H1 (cell line): Measurements from ENCODE around the gene CAVIN1. TPM values are rescaled to one million over a fixed set of nuclear protein-coding genes. Genes with fewer than 3 reads are reported as not detected.

ENCODE experiments used
- CTCF ChIA-PET: fragments of 300-600 bp; sonication (Branson Sonifier 250); formaldehyde crosslinking; loops from one replicate; lab custom pipeline; 2021; ENCODE audit not compliant: partially characterized antibody; lab: Charles Lee
- POLR2A ChIA-PET: fragments of 300-600 bp; sonication (Branson Sonifier 250); formaldehyde crosslinking; loops from one replicate; lab custom pipeline; 2021; ENCODE audit warnings: inconsistent platforms; ENCODE audit not compliant: partially characterized antibody; lab: Charles Lee
- DNase-seq, 2 experiments: peaks; one replicate each; pipeline versions ENCODE4 v3.0.0 to v3.0.0-alpha.2; 2010 to 2022; ENCODE audit warnings: low spot score in 2 of 2, low read depth in 1 of 2, mixed read lengths in 1 of 2
- FAIRE-seq: peaks from 2 replicates; lab custom pipeline; 2011; peaks lifted over from hg19 to GRCh38; lab: Jason Lieb, UNC
- H2AFZ ChIP-seq: 2 replicates; pipeline ENCODE4 v1.8.1; 2012; ENCODE audit warnings: low read length, inconsistent platforms
- H2AK5ac ChIP-seq: 2 replicates; pipeline ENCODE4 v1.6.1; 2013; ENCODE audit warnings: low read depth, low read length
- H2BK120ac ChIP-seq: replicated peaks from 2 replicates; pipeline ENCODE3; 2013; ENCODE audit warnings: low read depth, low read length, inconsistent platforms
- H2BK12ac ChIP-seq: 2 replicates; pipeline ENCODE4 v1.6.1; 2013; ENCODE audit warnings: low read depth, low read length
- H2BK15ac ChIP-seq: 2 replicates; pipeline ENCODE4 v1.6.1; 2013; ENCODE audit warnings: low read length
- H2BK20ac ChIP-seq: 2 replicates; pipeline ENCODE4 v1.6.1; 2013; ENCODE audit warnings: low read length
- H2BK5ac ChIP-seq: 2 replicates; pipeline ENCODE4 v1.6.1; 2013; ENCODE audit warnings: low read depth, low read length
- H3K14ac ChIP-seq: 2 replicates; pipeline ENCODE4 v1.6.1; 2013; ENCODE audit warnings: inconsistent platforms; ENCODE audit not compliant: insufficient read length
- H3K18ac ChIP-seq: 2 replicates; pipeline ENCODE4 v1.6.1; 2013; ENCODE audit warnings: low read length; ENCODE audit errors: extremely low read depth
- H3K23ac ChIP-seq: 2 replicates; pipeline ENCODE4 v1.6.1; 2013; ENCODE audit warnings: inconsistent platforms; ENCODE audit not compliant: insufficient read length
- H3K23me2 ChIP-seq: 2 replicates; pipeline ENCODE4 v1.6.1; 2013; ENCODE audit warnings: low read depth, low read length
- H3K27ac ChIP-seq: 2 replicates; pipeline ENCODE4 v1.6.1; 2011; ENCODE audit warnings: low read depth, low read length, inconsistent platforms
- H3K27me3 ChIP-seq, 4 experiments: replicated peaks in 1 of 4; 1 replicate in 1 of 4; 2 replicates in 3 of 4; pipeline versions ENCODE4 v1.6.1 to v1.8.1; 2011 to 2013; ENCODE audit warnings: low read length in 3 of 4, mild to moderate bottlenecking in 3 of 4, inconsistent platforms in 2 of 4, mixed read lengths in 2 of 4, moderate library complexity in 1 of 4; ENCODE audit not compliant: control insufficient read depth in 3 of 4, insufficient read depth in 3 of 4; ENCODE audit errors: extremely low read depth in 1 of 4
- H3K36me3 ChIP-seq, 4 experiments: 2 replicates each; pipeline versions ENCODE4 v1.6.1 to v1.8.1; 2011 to 2013; ENCODE audit warnings: mild to moderate bottlenecking in 4 of 4, low read length in 3 of 4, moderate library complexity in 2 of 4, control low read depth in 1 of 4, inconsistent platforms in 1 of 4; ENCODE audit not compliant: insufficient read depth in 4 of 4, control insufficient read depth in 2 of 4
- H3K4ac ChIP-seq: replicated peaks from 2 replicates; pipeline ENCODE3; 2013; ENCODE audit warnings: low read length, low read depth, mixed read lengths, inconsistent platforms; ENCODE audit not compliant: insufficient read length
- H3K4me1 ChIP-seq, 4 experiments: replicated peaks in 1 of 4; 1 replicate in 1 of 4; 2 replicates in 3 of 4; pipeline versions ENCODE4 v1.6.1 to v1.8.1; 2011 to 2013; ENCODE audit warnings: low read length in 3 of 4, inconsistent platforms in 2 of 4, mixed read lengths in 1 of 4; ENCODE audit not compliant: insufficient read depth in 4 of 4, control insufficient read depth in 3 of 4
- H3K4me2 ChIP-seq, 2 experiments: 2 replicates each; pipeline versions ENCODE4 v1.6.1 to v1.8.1; 2011 to 2013; ENCODE audit warnings: low read depth in 2 of 2, low read length in 2 of 2, control low read depth in 1 of 2, inconsistent platforms in 1 of 2, mild to moderate bottlenecking in 1 of 2; ENCODE audit not compliant: insufficient read depth in 1 of 2
- H3K4me3 ChIP-seq, 4 experiments: fragments of 200-600, 300-600 bp in 1 of 4; sonication (generic), shearing (Covaris generic), sonication (Bioruptor Twin) in 1 of 4; 2 replicates each; pipeline versions ENCODE4 v1.5.1 to v1.8.1; 2011 to 2016; ENCODE audit warnings: low read length in 4 of 4, low read depth in 3 of 4, control low read depth in 2 of 4, inconsistent platforms in 2 of 4, mild to moderate bottlenecking in 2 of 4, mixed read lengths in 1 of 4, moderate library complexity in 1 of 4; ENCODE audit not compliant: insufficient read depth in 2 of 4; ENCODE audit errors: extremely low read depth in 1 of 4
- H3K56ac ChIP-seq: replicated peaks from 2 replicates; pipeline ENCODE3; 2013; ENCODE audit warnings: low read depth, mild to moderate bottlenecking, mixed read lengths, low read length, inconsistent platforms; ENCODE audit not compliant: insufficient read length
- H3K79me1 ChIP-seq: 2 replicates; pipeline ENCODE4 v1.6.1; 2013; ENCODE audit warnings: low read depth, low read length, control low read depth
- H3K79me2 ChIP-seq, 2 experiments: 2 replicates each; pipeline versions ENCODE4 v1.6.1 to v1.8.1; 2012 to 2013; ENCODE audit warnings: low read length in 2 of 2, mild to moderate bottlenecking in 2 of 2, inconsistent platforms in 1 of 2; ENCODE audit not compliant: insufficient read depth in 2 of 2, control insufficient read depth in 1 of 2
- H3K9ac ChIP-seq, 4 experiments: replicated peaks in 1 of 4; 1 replicate in 1 of 4; 2 replicates in 3 of 4; pipeline versions ENCODE4 v1.6.1 to v1.8.1; 2011 to 2013; ENCODE audit warnings: low read depth in 3 of 4, low read length in 3 of 4, control low read depth in 2 of 4, mild to moderate bottlenecking in 2 of 4, moderate library complexity in 2 of 4, inconsistent platforms in 1 of 4; ENCODE audit errors: extremely low read depth in 1 of 4
- H3K9me3 ChIP-seq, 2 experiments: 2 replicates each; pipeline versions ENCODE4 v1.6.1 to v1.8.1; 2012 to 2013; ENCODE audit warnings: mild to moderate bottlenecking in 2 of 2, moderate library complexity in 2 of 2, control low read depth in 1 of 2, inconsistent platforms in 1 of 2, low read depth in 1 of 2, low read length in 1 of 2, mixed read lengths in 1 of 2; ENCODE audit not compliant: insufficient read depth in 2 of 2
- H4K20me1 ChIP-seq, 2 experiments: replicated peaks in 1 of 2; 2 replicates each; pipeline versions ENCODE3 to v1.8.1; 2011 to 2013; ENCODE audit warnings: inconsistent platforms in 2 of 2, low read length in 2 of 2, mild to moderate bottlenecking in 1 of 2; ENCODE audit not compliant: insufficient read depth in 2 of 2, control insufficient read depth in 1 of 2
- H4K5ac ChIP-seq: 2 replicates; pipeline ENCODE4 v1.6.1; 2013; ENCODE audit warnings: low read length, low read depth, mixed read lengths, inconsistent platforms; ENCODE audit not compliant: insufficient read length
- H4K8ac ChIP-seq: 2 replicates; pipeline ENCODE4 v1.8.0; 2013; ENCODE audit warnings: mild to moderate bottlenecking, moderate library complexity, low read length, inconsistent platforms; ENCODE audit not compliant: insufficient read depth; ENCODE audit errors: extremely low read depth
- H4K91ac ChIP-seq: replicated peaks from 2 replicates; pipeline ENCODE3; 2013; ENCODE audit warnings: low read length, mixed read lengths, inconsistent platforms; ENCODE audit not compliant: insufficient read length
- ASH2L ChIP-seq: fragments of 200-600, 300-600 bp; sonication (generic); IDR thresholded peaks from one replicate; pipeline ENCODE4 v1.7.1; 2017; ENCODE audit warnings: low read length
- CEBPB ChIP-seq: IDR thresholded peaks from 2 replicates; pipeline ENCODE4 v1.6.1; 2012; ENCODE audit warnings: low read depth, low read length
- CTBP2 ChIP-seq: IDR thresholded peaks from 2 replicates; pipeline ENCODE4 v1.7.0; 2011; ENCODE audit warnings: borderline replicate concordance, mild to moderate bottlenecking, moderate library complexity, mixed read lengths, low read length; ENCODE audit not compliant: insufficient read depth, insufficient read length
- FOSL1 ChIP-seq: IDR thresholded peaks from 2 replicates; pipeline ENCODE4 v1.6.1; 2011; ENCODE audit warnings: mild to moderate bottlenecking, low read depth, low read length, moderate library complexity; ENCODE audit not compliant: insufficient read depth
- HDAC2 ChIP-seq, 2 experiments: fragments of 300-600 bp in 1 of 2; sonication (generic) in 1 of 2; IDR thresholded peaks; 2 replicates each; pipeline ENCODE4 v1.6.1; 2011 to 2012; ENCODE audit warnings: low read depth in 2 of 2, low read length in 2 of 2, mild to moderate bottlenecking in 2 of 2, moderate library complexity in 2 of 2, borderline replicate concordance in 1 of 2, inconsistent platforms in 1 of 2
- NRF1 ChIP-seq: IDR thresholded peaks from 2 replicates; pipeline ENCODE4 v1.6.1; 2011; ENCODE audit warnings: mild to moderate bottlenecking, low read depth, low read length, improper control_type of control experiment
- RNF2 ChIP-seq: fragments of 200-900, 300-1000 bp; sonication (generic); IDR thresholded peaks from 2 replicates; pipeline ENCODE4 v1.7.1; 2016; ENCODE audit warnings: borderline replicate concordance, low read depth, mild to moderate bottlenecking, antibody characterized with exemption, low read length; ENCODE audit not compliant: poor library complexity, severe bottlenecking; ENCODE audit errors: missing control alignments
- SP2 ChIP-seq: IDR thresholded peaks from 2 replicates; pipeline ENCODE4 v1.6.1; 2012; ENCODE audit warnings: mild to moderate bottlenecking, low read length, inconsistent platforms
- YY1 ChIP-seq: IDR thresholded peaks from 2 replicates; pipeline ENCODE4 v1.6.1; 2011; ENCODE audit warnings: low read depth, mild to moderate bottlenecking, low read length
- ZNF274 ChIP-seq: IDR thresholded peaks from 2 replicates; pipeline ENCODE4 v1.7.0; 2012; ENCODE audit warnings: low read length, borderline replicate concordance; ENCODE audit errors: extremely low read depth
- WGBS, 2 experiments: shearing (Covaris generic) in 1 of 2; methylation state at CpG; one replicate each; pipeline versions ENCODE4 v1.1.6 to v1.1.7; 2013 to 2015; ENCODE audit warnings: low lambda C conversion rate in 2 of 2, mixed read lengths in 2 of 2, inconsistent platforms in 1 of 2, low coverage in 1 of 2, missing lambda C conversion rate in 1 of 2; ENCODE audit not compliant: insufficient replicate concordance in 2 of 2, insufficient coverage in 1 of 2, insufficient read length in 1 of 2; ENCODE audit errors: extremely low coverage in 1 of 2, missing lambda C conversion rate in 1 of 2; 5-methylcytosine and 5-hydroxymethylcytosine counted together
- polyA plus RNA-seq, 7 experiments: library from polyadenylated mRNA; depleted of rRNA in 3 of 7; stranded (reverse) in 5 of 7; unstranded in 2 of 7; fragments of >200 nt in 5 of 7; fragments of 200-250 nt in 2 of 7; gene quantifications; 1 replicate in 5 of 7; 2 replicates in 1 of 7; 4 replicates in 1 of 7; pipeline versions ENCODE4 v1.2.1 to v1.2.3, GENCODE V29; 2011 to 2013; ENCODE audit warnings: missing spikeins in 2 of 7, mixed read lengths in 2 of 7
- total RNA-seq: library from RNA; stranded (reverse); fragmentation: NEBNext Ultra II Directional; extraction: Animal tissue kit (Norgen Biotek cat#: 25700); gene quantifications from 2 replicates; pipeline ENCODE4 v1.2.1, GENCODE V29; 2021
- TF ChIP-seq, protein P1 (sequence below): IDR thresholded peaks from 2 replicates; pipeline ENCODE4 v1.6.1; 2011; ENCODE audit warnings: low read length, improper control_type of control experiment

The CAVIN1 gene
- total and polyA plus RNA-seq, 2 of the 8 experiments (the other 6 are each of a cell fraction or from before 2014, with no cell fraction given): 16.2 to 41.6 TPM

DNA sequence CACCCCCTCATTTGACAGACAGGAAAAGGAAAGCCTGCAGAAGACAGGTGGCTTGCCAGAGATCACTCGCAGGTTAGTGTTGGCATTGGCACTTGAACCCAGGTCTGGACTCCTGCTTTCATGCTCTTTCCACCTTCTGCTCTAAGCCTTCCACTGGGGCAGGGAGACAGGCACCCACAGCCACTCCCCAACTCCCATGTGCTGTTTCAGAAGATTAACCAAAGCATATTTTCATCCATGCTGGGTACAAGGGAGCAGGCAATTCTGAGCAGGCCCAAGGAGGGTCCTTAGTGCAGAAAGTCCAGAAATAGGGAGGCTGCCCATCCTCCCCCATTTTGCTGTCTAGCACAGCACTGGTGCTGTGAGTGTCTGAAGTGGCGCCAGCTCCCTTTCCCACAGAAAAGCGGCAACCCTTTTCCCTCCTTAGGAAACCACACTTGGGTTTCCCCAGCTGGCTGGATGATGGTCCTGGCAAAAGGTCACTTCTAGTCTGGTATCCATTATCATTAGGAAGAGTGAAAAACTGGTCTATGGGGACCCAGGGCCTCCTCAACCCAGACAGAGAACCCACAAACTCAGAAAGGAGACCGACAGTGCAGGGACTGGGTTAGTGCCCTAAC is 2.0 kb upstream of the CAVIN1 start:
- Histone ChIP-seq H2AK5ac (no peak overlapping the region), H3K18ac (no peak overlapping the region), H3K4me1 (peaks cover 4 to 13% (median 9%) of the 10 kb centered on the region in 4 experiments), H3K79me1 (peaks cover 3% of the 10 kb centered on the region; the same call in 1 of the 2 replicates), H3K36me3 (no peaks in the 10 kb centered on the region), H3K27me3 (peaks cover 0 to 13% (median 10%) of the 10 kb centered on the region in 4 experiments; a peak in 6 of 7 replicates), H4K5ac (no peak overlapping the region), H2BK5ac (no peak overlapping the region; the same call in 1 of the 2 replicates), H3K56ac (no peak overlapping the region), H3K79me2 (peaks cover 0 to 9% of the 10 kb centered on the region in 2 experiments; a peak in 1 of 4 replicates), H3K4me3 (no peak overlapping the region), H4K20me1 (peaks cover 4 to 8% of the 10 kb centered on the region in 2 experiments), H3K9ac (no peak overlapping the region), H2BK15ac (0 out of 2 replicates have a peak overlapping the region, but pooled peaks have one; percentile 49), H2BK20ac (no peak overlapping the region), H3K23me2 (peaks cover 14% of the 10 kb centered on the region), H2BK12ac (no peak overlapping the region), H3K27ac (no peak overlapping the region), H3K23ac (no peak overlapping the region), H2BK120ac (no peak overlapping the region), H3K14ac (no peak overlapping the region), H4K91ac (no peak overlapping the region), H4K8ac (no peak overlapping the region), H2AFZ (no peak overlapping the region), H3K4ac (no peak overlapping the region), H3K4me2 (no peak overlapping the region), H3K9me3 (no peaks in the 10 kb centered on the region)
- ChIA-PET POLR2A (interaction anchor here (1.0 to 1.5 kb wide), 2 partner anchors 17 to 31 kb away, joined by 3 read pairs; no protein-coding TSS in a partner anchor), CTCF (interaction anchor here (0.6 to 6.1 kb wide), 3 partner anchors 14 to 20 kb away, joined by 3 to 36 read pairs (median 5); no protein-coding TSS in a partner anchor)
- WGBS, 2 experiments: 95% methylated on average over 4 of the region's 4 CpGs; no CpG with 5 or more reads in 1 of the 2 experiments
- DNase-seq: no peak
- FAIRE-seq: no peak
- TF ChIP-seq FOSL1 (no peak), NRF1 (no peak), ZNF274 (no peak), HDAC2 (IDR thresholded peaks at IDR 0.05; ENCODE audit: borderline replicate concordance in 1 of 2, low read depth in 2 of 2, low read length in 2 of 2) (no peak), SP2 (no peak), YY1 (no peak), RNF2 (no peak), CEBPB (no peak), CTBP2 (no peak), ASH2L (no peak)
- TF ChIP-seq, protein P1, sequence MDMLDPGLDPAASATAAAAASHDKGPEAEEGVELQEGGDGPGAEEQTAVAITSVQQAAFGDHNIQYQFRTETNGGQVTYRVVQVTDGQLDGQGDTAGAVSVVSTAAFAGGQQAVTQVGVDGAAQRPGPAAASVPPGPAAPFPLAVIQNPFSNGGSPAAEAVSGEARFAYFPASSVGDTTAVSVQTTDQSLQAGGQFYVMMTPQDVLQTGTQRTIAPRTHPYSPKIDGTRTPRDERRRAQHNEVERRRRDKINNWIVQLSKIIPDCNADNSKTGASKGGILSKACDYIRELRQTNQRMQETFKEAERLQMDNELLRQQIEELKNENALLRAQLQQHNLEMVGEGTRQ: no peak
